Measurements from ENCODE around the gene NR6A1. TPM values are rescaled to one million over a fixed set of nuclear protein-coding genes. Genes with fewer than 3 reads are reported as not detected.

Gene NR6A1
- total and polyA plus RNA-seq, 2 experiments from 2014 or later, result 44.2 to 139 TPM

GRCh38 chr9:124602204-124602603 lies 168.9 kb downstream of the NR6A1 start:
- Mint-ChIP-seq H3K4me3 (no peak overlapping the region), H3K9me3 (no peaks in the 10 kb centered on the region), H3K4me1 (peaks cover 52% of the 10 kb centered on the region), H3K36me3 (ENCODE audit: low read depth) (peaks cover 18% of the 10 kb centered on the region; the same call in 2 of the 3 replicates), H3K27me3 (ENCODE audit: insufficient read depth, low read depth, poor library complexity) (peaks cover 4% of the 10 kb centered on the region), H3K27ac (no peak overlapping the region)
- ATAC-seq (no peak), DNase-seq (ENCODE audit: low spot score) (no peak)
- Histone ChIP-seq H4K20me1 (replicated peaks; ENCODE audit: insufficient read depth) (no peaks in the 10 kb centered on the region), H3K79me2 (replicated peaks; ENCODE audit: insufficient read depth) (no peaks in the 10 kb centered on the region; the same call in 1 of the 2 replicates), H3K36me3 (ENCODE audit: insufficient read depth) (no peaks in the 10 kb centered on the region), H3K9me2 (ENCODE audit: insufficient read depth) (no peaks in the 10 kb centered on the region), H3K4me1 (ENCODE audit: insufficient read depth) (peaks cover 12% of the 10 kb centered on the region; the same call in 1 of the 2 replicates), H3K27ac (ENCODE audit: low read depth) (no peak overlapping the region), H3F3A (replicated peaks; ENCODE audit: low read depth) (no peaks in the 10 kb centered on the region), H3K4me2 (no peak overlapping the region), H2AFZ (no peak overlapping the region), H3K27me3 (ENCODE audit: insufficient read depth) (no peaks in the 10 kb centered on the region), H3K4me3 (no peak overlapping the region)
- TF ChIP-seq STAT1 (IDR thresholded peaks at IDR 0.05; ENCODE audit: unreplicated experiment), result no peak
- TF ChIP-seq JUNB (IDR thresholded peaks at IDR 0.05; ENCODE audit: unreplicated experiment), result no peak
- no peak for TF ChIP-seq EZH2phosphoT487 (IDR thresholded peaks at IDR 0.05; ENCODE audit: unreplicated experiment)
- no peak for TF ChIP-seq EZH2 (IDR thresholded peaks at IDR 0.05; ENCODE audit: low read depth, unreplicated experiment)
- no peak for TF ChIP-seq ZNF114 (CRISPR knock-in tag; IDR thresholded peaks at IDR 0.05)
- no peak for TF ChIP-seq REST (IDR thresholded peaks at IDR 0.05; ENCODE audit: unreplicated experiment)

DNA sequence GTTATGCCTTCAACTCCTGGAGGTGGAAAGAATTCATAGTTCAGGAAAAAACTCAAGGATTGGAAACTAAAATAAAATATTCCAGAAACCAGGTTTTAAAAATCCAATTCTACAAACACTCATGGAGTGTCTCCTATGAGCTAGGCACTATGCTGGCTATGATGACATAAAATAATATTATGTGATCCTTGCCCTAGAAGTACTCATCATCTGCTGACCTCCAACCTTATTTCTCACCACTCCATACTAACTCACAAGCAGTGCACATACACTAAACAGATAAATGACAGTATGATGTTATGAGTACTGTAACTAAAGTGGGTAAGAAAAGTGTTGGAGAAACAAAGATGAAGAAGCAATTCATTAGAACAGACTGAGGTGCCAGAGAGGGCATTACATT lies 170.7 kb downstream of the NR6A1 start:
- H3K36me3 ChIP-seq (ENCODE audit: insufficient read depth), result no peaks in the 10 kb centered on the region
- H2AFZ ChIP-seq, result no peak overlapping the region
- H3K27ac ChIP-seq (ENCODE audit: low read depth), result no peak overlapping the region
- peaks cover 65% of the 10 kb centered on the region for H3K4me1 Mint-ChIP-seq
- peak overlapping the region; percentile 2; the same call in 1 of the 2 replicates for H3K27ac Mint-ChIP-seq
- H4K20me1 ChIP-seq (replicated peaks; ENCODE audit: insufficient read depth), result no peaks in the 10 kb centered on the region
- H3K4me1 ChIP-seq (ENCODE audit: insufficient read depth), result peaks cover 30% of the 10 kb centered on the region
- H3K36me3 Mint-ChIP-seq (ENCODE audit: low read depth), result peaks cover 18% of the 10 kb centered on the region; the same call in 2 of the 3 replicates
- no peaks in the 10 kb centered on the region for H3K9me2 ChIP-seq (ENCODE audit: insufficient read depth)
- no peak overlapping the region for H3K4me3 Mint-ChIP-seq
- no peaks in the 10 kb centered on the region for H3K27me3 ChIP-seq (ENCODE audit: insufficient read depth)
- peaks cover 4% of the 10 kb centered on the region for H3K27me3 Mint-ChIP-seq (ENCODE audit: insufficient read depth, low read depth, poor library complexity)
- no peaks in the 10 kb centered on the region for H3K9me3 Mint-ChIP-seq
- H3K4me3 ChIP-seq, result no peak overlapping the region
- H3K79me2 ChIP-seq (replicated peaks; ENCODE audit: insufficient read depth), result peaks cover 14% of the 10 kb centered on the region
- ATAC-seq (no peak), DNase-seq (ENCODE audit: low spot score) (no peak)
- TF ChIP-seq ZNF114 (CRISPR knock-in tag; IDR thresholded peaks at IDR 0.05), result no peak
- TF ChIP-seq, protein P1, sequence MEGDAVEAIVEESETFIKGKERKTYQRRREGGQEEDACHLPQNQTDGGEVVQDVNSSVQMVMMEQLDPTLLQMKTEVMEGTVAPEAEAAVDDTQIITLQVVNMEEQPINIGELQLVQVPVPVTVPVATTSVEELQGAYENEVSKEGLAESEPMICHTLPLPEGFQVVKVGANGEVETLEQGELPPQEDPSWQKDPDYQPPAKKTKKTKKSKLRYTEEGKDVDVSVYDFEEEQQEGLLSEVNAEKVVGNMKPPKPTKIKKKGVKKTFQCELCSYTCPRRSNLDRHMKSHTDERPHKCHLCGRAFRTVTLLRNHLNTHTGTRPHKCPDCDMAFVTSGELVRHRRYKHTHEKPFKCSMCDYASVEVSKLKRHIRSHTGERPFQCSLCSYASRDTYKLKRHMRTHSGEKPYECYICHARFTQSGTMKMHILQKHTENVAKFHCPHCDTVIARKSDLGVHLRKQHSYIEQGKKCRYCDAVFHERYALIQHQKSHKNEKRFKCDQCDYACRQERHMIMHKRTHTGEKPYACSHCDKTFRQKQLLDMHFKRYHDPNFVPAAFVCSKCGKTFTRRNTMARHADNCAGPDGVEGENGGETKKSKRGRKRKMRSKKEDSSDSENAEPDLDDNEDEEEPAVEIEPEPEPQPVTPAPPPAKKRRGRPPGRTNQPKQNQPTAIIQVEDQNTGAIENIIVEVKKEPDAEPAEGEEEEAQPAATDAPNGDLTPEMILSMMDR (conservative IDR thresholded peaks at IDR 0.05; ENCODE audit: low read depth in 2 of 2), result no peak
- TF ChIP-seq REST (IDR thresholded peaks at IDR 0.05; ENCODE audit: unreplicated experiment), result no peak
- no peak for TF ChIP-seq POLR2AphosphoS5 (IDR thresholded peaks at IDR 0.05; ENCODE audit: low read depth)
- H3K4me2 ChIP-seq, result no peak overlapping the region
- no peaks in the 10 kb centered on the region for H3F3A ChIP-seq (replicated peaks; ENCODE audit: low read depth)
